HepG2 (cell line): ENCODE data around the gene EFCAB8. TPM values are rescaled to one million over a fixed set of nuclear protein-coding genes. Genes with fewer than 3 reads are reported as not detected.

ENCODE experiments used
- CAMTA2 ChIP-seq: sonication (generic); formaldehyde crosslinking; IDR thresholded peaks from 2 replicates; pipeline ENCODE4 v1.4.0; 2020; ENCODE audit warnings: mild to moderate bottlenecking, missing genetic modification reagents, borderline replicate concordance
- HMGA1 ChIP-seq: sonication (generic); formaldehyde crosslinking; conservative IDR thresholded peaks from 2 replicates; pipeline ENCODE4 v1.4.0; 2020; ENCODE audit warnings: missing genetic modification reagents
- SIX4 ChIP-seq: sonication (generic); formaldehyde crosslinking; IDR thresholded peaks from 2 replicates; pipeline ENCODE4 v1.4.0; 2020; ENCODE audit warnings: missing genetic modification reagents
- SOX5 ChIP-seq: IDR thresholded peaks from 2 replicates; pipeline ENCODE4 v1.6.1; 2016; ENCODE audit warnings: borderline replicate concordance
- ZNF766 ChIP-seq: sonication (generic); formaldehyde crosslinking; IDR thresholded peaks from 2 replicates; pipeline ENCODE4 v1.5.0; 2020; ENCODE audit warnings: missing genetic modification reagents, borderline replicate concordance
- ZZZ3 ChIP-seq: sonication (generic); formaldehyde crosslinking; IDR thresholded peaks from 2 replicates; pipeline ENCODE4 v1.4.0; 2020; ENCODE audit warnings: missing genetic modification reagents, mild to moderate bottlenecking, borderline replicate concordance
- polyA plus RNA-seq, 8 experiments: library from polyadenylated mRNA; depleted of rRNA in 3 of 8; stranded (reverse) in 7 of 8; unstranded in 1 of 8; fragments of >200 nt; fragmentation: Illumina TruSeq in 4 of 8; extraction: Trizol in 4 of 8; gene quantifications; 2 replicates each; pipeline versions ENCODE4 v1.2.1 to v1.2.3, GENCODE V29; 2011 to 2016; ENCODE audit warnings: low read depth in 4 of 8, missing spikeins in 1 of 8, mixed read lengths in 1 of 8; ENCODE audit not compliant: insufficient read depth in 1 of 8
- total RNA-seq, 5 experiments: library from RNA; depleted of rRNA; stranded (reverse); fragments of >200 nt; fragmentation: Illumina TruSeq; extraction: Trizol; gene quantifications; 2 replicates each; pipeline ENCODE4 v1.2.3, GENCODE V29; 2016; ENCODE audit warnings: low read depth in 1 of 5
- TF ChIP-seq, protein P1 (sequence below): sonication (generic); formaldehyde crosslinking; IDR thresholded peaks from 2 replicates; pipeline ENCODE4 v1.4.0; 2020; ENCODE audit warnings: missing genetic modification reagents, borderline replicate concordance
- TF ChIP-seq, protein P2 (sequence below): sonication (generic); formaldehyde crosslinking; IDR thresholded peaks from 2 replicates; pipeline ENCODE4 v1.4.0; 2020; ENCODE audit warnings: mild to moderate bottlenecking, missing genetic modification reagents, borderline replicate concordance
- TF ChIP-seq, protein P3 (sequence below): sonication (generic); formaldehyde crosslinking; conservative IDR thresholded peaks from 2 replicates; pipeline ENCODE4 v1.4.0; 2020; ENCODE audit warnings: missing genetic modification reagents
- TF ChIP-seq, protein P4 (sequence below): sonication (generic); formaldehyde crosslinking; IDR thresholded peaks from 2 replicates; pipeline ENCODE4 v1.4.0; 2020; ENCODE audit warnings: missing genetic modification reagents, borderline replicate concordance

EFCAB8 gene
- total and polyA plus RNA-seq, 2 of the 13 experiments (the other 11 are each of a cell fraction or from before 2014, with no cell fraction given) = 0.15 to 0.22 TPM

DNA sequence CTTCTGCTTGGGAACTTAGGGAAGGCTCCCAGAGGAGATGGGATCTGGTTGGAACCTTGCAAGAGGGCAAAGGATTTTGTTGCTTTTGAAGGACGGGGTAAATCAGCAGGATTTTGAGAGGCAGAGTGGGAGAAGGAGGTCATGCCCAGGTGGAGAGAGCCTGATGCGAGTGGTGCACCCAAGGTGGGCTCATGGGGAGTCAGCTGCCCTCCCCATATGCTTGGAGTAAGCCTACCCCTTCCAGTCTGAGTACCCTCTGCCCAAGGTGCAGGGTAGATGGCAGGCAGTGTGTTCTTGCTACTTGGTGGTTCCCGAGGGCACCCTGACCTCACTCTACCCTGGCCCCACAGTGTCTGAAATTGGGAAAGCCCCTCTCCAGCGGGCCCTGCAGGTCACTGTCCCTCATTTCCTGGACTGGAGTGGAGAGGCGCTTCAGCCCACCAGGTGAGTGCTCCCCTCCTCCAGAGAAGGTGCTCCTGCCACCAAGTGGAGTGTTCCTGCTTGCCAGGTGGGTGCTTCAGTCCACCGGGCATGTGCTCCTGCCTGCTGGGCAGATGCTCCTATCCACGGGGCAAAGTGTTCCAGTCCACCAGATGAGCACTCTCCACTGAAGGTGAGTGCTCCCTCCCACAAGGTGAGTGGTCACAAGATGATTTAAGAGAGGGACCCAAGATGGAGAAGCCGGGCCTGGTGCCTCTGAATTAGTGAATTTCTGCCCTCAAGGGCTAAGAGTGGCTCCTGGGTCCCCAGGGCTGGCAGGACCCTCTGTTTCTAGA is 152.1 kb downstream of the EFCAB8 start (continued):
- TF ChIP-seq, protein P1, sequence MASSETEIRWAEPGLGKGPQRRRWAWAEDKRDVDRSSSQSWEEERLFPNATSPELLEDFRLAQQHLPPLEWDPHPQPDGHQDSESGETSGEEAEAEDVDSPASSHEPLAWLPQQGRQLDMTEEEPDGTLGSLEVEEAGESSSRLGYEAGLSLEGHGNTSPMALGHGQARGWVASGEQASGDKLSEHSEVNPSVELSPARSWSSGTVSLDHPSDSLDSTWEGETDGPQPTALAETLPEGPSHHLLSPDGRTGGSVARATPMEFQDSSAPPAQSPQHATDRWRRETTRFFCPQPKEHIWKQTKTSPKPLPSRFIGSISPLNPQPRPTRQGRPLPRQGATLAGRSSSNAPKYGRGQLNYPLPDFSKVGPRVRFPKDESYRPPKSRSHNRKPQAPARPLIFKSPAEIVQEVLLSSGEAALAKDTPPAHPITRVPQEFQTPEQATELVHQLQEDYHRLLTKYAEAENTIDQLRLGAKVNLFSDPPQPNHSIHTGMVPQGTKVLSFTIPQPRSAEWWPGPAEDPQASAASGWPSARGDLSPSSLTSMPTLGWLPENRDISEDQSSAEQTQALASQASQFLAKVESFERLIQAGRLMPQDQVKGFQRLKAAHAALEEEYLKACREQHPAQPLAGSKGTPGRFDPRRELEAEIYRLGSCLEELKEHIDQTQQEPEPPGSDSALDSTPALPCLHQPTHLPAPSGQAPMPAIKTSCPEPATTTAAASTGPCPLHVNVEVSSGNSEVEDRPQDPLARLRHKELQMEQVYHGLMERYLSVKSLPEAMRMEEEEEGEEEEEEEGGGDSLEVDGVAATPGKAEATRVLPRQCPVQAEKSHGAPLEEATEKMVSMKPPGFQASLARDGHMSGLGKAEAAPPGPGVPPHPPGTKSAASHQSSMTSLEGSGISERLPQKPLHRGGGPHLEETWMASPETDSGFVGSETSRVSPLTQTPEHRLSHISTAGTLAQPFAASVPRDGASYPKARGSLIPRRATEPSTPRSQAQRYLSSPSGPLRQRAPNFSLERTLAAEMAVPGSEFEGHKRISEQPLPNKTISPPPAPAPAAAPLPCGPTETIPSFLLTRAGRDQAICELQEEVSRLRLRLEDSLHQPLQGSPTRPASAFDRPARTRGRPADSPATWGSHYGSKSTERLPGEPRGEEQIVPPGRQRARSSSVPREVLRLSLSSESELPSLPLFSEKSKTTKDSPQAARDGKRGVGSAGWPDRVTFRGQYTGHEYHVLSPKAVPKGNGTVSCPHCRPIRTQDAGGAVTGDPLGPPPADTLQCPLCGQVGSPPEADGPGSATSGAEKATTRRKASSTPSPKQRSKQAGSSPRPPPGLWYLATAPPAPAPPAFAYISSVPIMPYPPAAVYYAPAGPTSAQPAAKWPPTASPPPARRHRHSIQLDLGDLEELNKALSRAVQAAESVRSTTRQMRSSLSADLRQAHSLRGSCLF = no peak
- TF ChIP-seq SOX5 (no peak), HMGA1 (CRISPR knock-in tag) (no peak), SIX4 (no peak), ZNF766 (no peak), CAMTA2 (CRISPR knock-in tag) (no peak), ZZZ3 (CRISPR knock-in tag) (peak; percentile 27; the same call in 1 of the 2 replicates)
- TF ChIP-seq, protein P2, sequence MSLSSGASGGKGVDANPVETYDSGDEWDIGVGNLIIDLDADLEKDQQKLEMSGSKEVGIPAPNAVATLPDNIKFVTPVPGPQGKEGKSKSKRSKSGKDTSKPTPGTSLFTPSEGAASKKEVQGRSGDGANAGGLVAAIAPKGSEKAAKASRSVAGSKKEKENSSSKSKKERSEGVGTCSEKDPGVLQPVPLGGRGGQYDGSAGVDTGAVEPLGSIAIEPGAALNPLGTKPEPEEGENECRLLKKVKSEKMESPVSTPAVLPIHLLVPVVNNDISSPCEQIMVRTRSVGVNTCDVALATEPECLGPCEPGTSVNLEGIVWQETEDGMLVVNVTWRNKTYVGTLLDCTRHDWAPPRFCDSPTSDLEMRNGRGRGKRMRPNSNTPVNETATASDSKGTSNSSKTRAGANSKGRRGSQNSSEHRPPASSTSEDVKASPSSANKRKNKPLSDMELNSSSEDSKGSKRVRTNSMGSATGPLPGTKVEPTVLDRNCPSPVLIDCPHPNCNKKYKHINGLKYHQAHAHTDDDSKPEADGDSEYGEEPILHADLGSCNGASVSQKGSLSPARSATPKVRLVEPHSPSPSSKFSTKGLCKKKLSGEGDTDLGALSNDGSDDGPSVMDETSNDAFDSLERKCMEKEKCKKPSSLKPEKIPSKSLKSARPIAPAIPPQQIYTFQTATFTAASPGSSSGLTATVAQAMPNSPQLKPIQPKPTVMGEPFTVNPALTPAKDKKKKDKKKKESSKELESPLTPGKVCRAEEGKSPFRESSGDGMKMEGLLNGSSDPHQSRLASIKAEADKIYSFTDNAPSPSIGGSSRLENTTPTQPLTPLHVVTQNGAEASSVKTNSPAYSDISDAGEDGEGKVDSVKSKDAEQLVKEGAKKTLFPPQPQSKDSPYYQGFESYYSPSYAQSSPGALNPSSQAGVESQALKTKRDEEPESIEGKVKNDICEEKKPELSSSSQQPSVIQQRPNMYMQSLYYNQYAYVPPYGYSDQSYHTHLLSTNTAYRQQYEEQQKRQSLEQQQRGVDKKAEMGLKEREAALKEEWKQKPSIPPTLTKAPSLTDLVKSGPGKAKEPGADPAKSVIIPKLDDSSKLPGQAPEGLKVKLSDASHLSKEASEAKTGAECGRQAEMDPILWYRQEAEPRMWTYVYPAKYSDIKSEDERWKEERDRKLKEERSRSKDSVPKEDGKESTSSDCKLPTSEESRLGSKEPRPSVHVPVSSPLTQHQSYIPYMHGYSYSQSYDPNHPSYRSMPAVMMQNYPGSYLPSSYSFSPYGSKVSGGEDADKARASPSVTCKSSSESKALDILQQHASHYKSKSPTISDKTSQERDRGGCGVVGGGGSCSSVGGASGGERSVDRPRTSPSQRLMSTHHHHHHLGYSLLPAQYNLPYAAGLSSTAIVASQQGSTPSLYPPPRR (CRISPR knock-in tag) = peak; percentile 46; the same call in 1 of the 2 replicates
- TF ChIP-seq, protein P3, sequence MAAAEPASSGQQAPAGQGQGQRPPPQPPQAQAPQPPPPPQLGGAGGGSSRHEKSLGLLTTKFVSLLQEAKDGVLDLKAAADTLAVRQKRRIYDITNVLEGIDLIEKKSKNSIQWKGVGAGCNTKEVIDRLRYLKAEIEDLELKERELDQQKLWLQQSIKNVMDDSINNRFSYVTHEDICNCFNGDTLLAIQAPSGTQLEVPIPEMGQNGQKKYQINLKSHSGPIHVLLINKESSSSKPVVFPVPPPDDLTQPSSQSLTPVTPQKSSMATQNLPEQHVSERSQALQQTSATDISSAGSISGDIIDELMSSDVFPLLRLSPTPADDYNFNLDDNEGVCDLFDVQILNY (CRISPR knock-in tag) = no peak
- TF ChIP-seq, protein P4, sequence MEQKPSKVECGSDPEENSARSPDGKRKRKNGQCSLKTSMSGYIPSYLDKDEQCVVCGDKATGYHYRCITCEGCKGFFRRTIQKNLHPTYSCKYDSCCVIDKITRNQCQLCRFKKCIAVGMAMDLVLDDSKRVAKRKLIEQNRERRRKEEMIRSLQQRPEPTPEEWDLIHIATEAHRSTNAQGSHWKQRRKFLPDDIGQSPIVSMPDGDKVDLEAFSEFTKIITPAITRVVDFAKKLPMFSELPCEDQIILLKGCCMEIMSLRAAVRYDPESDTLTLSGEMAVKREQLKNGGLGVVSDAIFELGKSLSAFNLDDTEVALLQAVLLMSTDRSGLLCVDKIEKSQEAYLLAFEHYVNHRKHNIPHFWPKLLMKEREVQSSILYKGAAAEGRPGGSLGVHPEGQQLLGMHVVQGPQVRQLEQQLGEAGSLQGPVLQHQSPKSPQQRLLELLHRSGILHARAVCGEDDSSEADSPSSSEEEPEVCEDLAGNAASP = no peak
